Caco-2 (cell line): ENCODE results near the gene TMC1. TPM values are rescaled to one million over a fixed set of nuclear protein-coding genes. Genes with fewer than 3 reads are reported as not detected.

Experiments
- BruUV-seq: library from RNA; stranded (reverse); fragments of 400-500 nt; replicated peaks from 2 replicates; lab custom pipeline; 2021; lab: Mats Ljungman, UMichigan
- CTCF ChIA-PET: fragments of 300-600 bp; sonication (Branson Sonifier 250); formaldehyde crosslinking; loops from one replicate; lab custom pipeline; 2022; ENCODE audit warnings: antibody characterized with exemption; lab: Charles Lee
- POLR2A ChIA-PET: fragments of 300-600 bp; sonication (Branson Sonifier 250); formaldehyde crosslinking; loops from one replicate; lab custom pipeline; 2022; ENCODE audit warnings: antibody characterized with exemption; lab: Charles Lee
- DNase-seq, 2 experiments: peaks; one replicate each; pipeline versions ENCODE4 v3.0.0 to v3.0.0-alpha.2; 2020 to 2022
- H3K27me3 ChIP-seq: replicated peaks from 2 replicates; pipeline ENCODE4 v1.6.0; 2011; ENCODE audit warnings: low read length; ENCODE audit not compliant: control insufficient read depth, insufficient read depth
- H3K36me3 ChIP-seq: 2 replicates; pipeline ENCODE4 v1.5.1; 2011; ENCODE audit warnings: low read length; ENCODE audit not compliant: control insufficient read depth, insufficient read depth
- H3K4me1 ChIP-seq: fragments of 250-450 bp; sonication (Bioruptor Pico); 2 replicates; pipeline ENCODE4 v1.5.1; 2020; ENCODE audit warnings: mild to moderate bottlenecking
- H3K4me3 ChIP-seq: 2 replicates; pipeline ENCODE4 v1.5.1; 2011; ENCODE audit warnings: low read depth, mild to moderate bottlenecking, control low read depth, low read length
- H3K9me3 ChIP-seq: fragments of 250-450 bp; sonication (Bioruptor Pico); 2 replicates; pipeline ENCODE4 v1.5.1; 2020; ENCODE audit warnings: mild to moderate bottlenecking, moderate library complexity
- H3K27ac Mint-ChIP-seq: one replicate; pipeline ENCODE4 v1.8.0; 2022; ENCODE audit warnings: mixed read lengths; ENCODE audit not compliant: unreplicated experiment
- H3K27me3 Mint-ChIP-seq: one replicate; pipeline ENCODE4 v1.8.0; 2022; ENCODE audit warnings: mixed read lengths; ENCODE audit not compliant: insufficient read depth, unreplicated experiment
- H3K36me3 Mint-ChIP-seq: one replicate; pipeline ENCODE4 v1.8.0; 2022; ENCODE audit warnings: mild to moderate bottlenecking, mixed read lengths; ENCODE audit not compliant: insufficient read depth, unreplicated experiment
- H3K4me1 Mint-ChIP-seq: one replicate; pipeline ENCODE4 v1.8.0; 2022; ENCODE audit warnings: low read depth, mixed read lengths; ENCODE audit not compliant: unreplicated experiment
- H3K4me3 Mint-ChIP-seq: one replicate; pipeline ENCODE4 v1.8.0; 2022; ENCODE audit warnings: mild to moderate bottlenecking, moderate library complexity, mixed read lengths; ENCODE audit not compliant: unreplicated experiment
- H3K9me3 Mint-ChIP-seq: one replicate; pipeline ENCODE4 v1.8.0; 2022; ENCODE audit warnings: mixed read lengths; ENCODE audit not compliant: unreplicated experiment
- CTCF ChIP-seq, 2 experiments: fragments of 200-600 bp in 1 of 2; IDR thresholded peaks; 1 replicate in 1 of 2; 2 replicates in 1 of 2; pipeline versions ENCODE4 v1.5.1 to v1.8.0; 2011 to 2022; ENCODE audit warnings: antibody characterized with exemption in 1 of 2, control low read depth in 1 of 2, inconsistent platforms in 1 of 2, low read depth in 1 of 2, low read length in 1 of 2, mild to moderate bottlenecking in 1 of 2, moderate library complexity in 1 of 2; ENCODE audit not compliant: insufficient read depth in 1 of 2, severe bottlenecking in 1 of 2, unreplicated experiment in 1 of 2
- intact Hi-C: fragments of 100-400 bp; cut with micrococcal nuclease; formaldehyde crosslinking; loops from one replicate; pipeline ENCODE4 v1.10.0; 2022; ENCODE audit not compliant: unreplicated experiment
- total RNA-seq: library from RNA; stranded (reverse); gene quantifications from 2 replicates; pipeline ENCODE4 v1.2.3, GENCODE V29; 2022

TMC1 gene
- total RNA-seq, 1 experiment from 2014 or later, result not detected

GRCh38 chr9:72883875-72884274, 362.5 kb downstream of the TMC1 start:
- no TSS peak for BruUV-seq
- H3K27ac Mint-ChIP-seq, result no peak overlapping the region
- H3K4me3 Mint-ChIP-seq, result no peak overlapping the region
- DNase-seq, result no peak
- no peaks in the 10 kb centered on the region for H3K36me3 Mint-ChIP-seq
- Histone ChIP-seq H3K27me3 (no peaks in the 10 kb centered on the region), H3K4me3 (no peak overlapping the region), H3K36me3 (no peaks in the 10 kb centered on the region), H3K9me3 (no peaks in the 10 kb centered on the region), H3K4me1 (no peaks in the 10 kb centered on the region)
- no peaks in the 10 kb centered on the region for H3K9me3 Mint-ChIP-seq
- ChIA-PET POLR2A (no interaction called here), CTCF (no interaction called here)
- intact Hi-C loops, result no loop called here
- no peaks in the 10 kb centered on the region for H3K4me1 Mint-ChIP-seq
- TF ChIP-seq CTCF (IDR thresholded peaks at IDR 0.05; ENCODE audit: insufficient read depth in 1 of 2, low read depth in 1 of 2, low read length in 1 of 2, severe bottlenecking in 1 of 2, unreplicated experiment in 1 of 2), result no peak
- no peaks in the 10 kb centered on the region for H3K27me3 Mint-ChIP-seq

GRCh38 chr9:72884508-72884907, 363.1 kb downstream of the TMC1 start:
- Mint-ChIP-seq H3K36me3 (no peaks in the 10 kb centered on the region), H3K4me3 (no peak overlapping the region), H3K27ac (no peak overlapping the region), H3K4me1 (no peaks in the 10 kb centered on the region), H3K9me3 (no peaks in the 10 kb centered on the region), H3K27me3 (no peaks in the 10 kb centered on the region)
- POLR2A ChIA-PET, result no interaction called here
- no peaks in the 10 kb centered on the region for H3K36me3 ChIP-seq
- no peak for TF ChIP-seq CTCF (IDR thresholded peaks at IDR 0.05; ENCODE audit: insufficient read depth in 1 of 2, low read depth in 1 of 2, low read length in 1 of 2, severe bottlenecking in 1 of 2, unreplicated experiment in 1 of 2)
- DNase-seq, result no peak
- no peaks in the 10 kb centered on the region for H3K27me3 ChIP-seq
- intact Hi-C loops, result no loop called here
- H3K4me1 ChIP-seq, result no peaks in the 10 kb centered on the region
- CTCF ChIA-PET, result no interaction called here
- H3K9me3 ChIP-seq, result no peaks in the 10 kb centered on the region
- H3K4me3 ChIP-seq, result no peak overlapping the region
- no TSS peak for BruUV-seq

Other genes starting within 250 kb of the TMC1 start
- gene ZFAND5, start 156.4 kb upstream of the TMC1 start, total RNA-seq, result 30.9 and 34.4 TPM in 2 replicates